ENCODE data around the gene GPR32. TPM values are rescaled to one million over a fixed set of nuclear protein-coding genes. Genes with fewer than 3 reads are reported as not detected.
"Not testable (repeated sequence)": the region's sequence is repeated elsewhere in the genome, so short reads cannot be mapped to it uniquely, and the experiment has no call there.

GPR32 gene
- not detected in 2 replicates for total RNA-seq
- long read RNA-seq: 0 reads

GRCh38 chr19:50770164-50770563 lies at the start of gene GPR32:
Gene GPR32, plus strand, starts transcription at chr19:50770464. Its CDS starts 137 bp downstream, at chr19:50770601.
- H3K36me3 Mint-ChIP-seq (ENCODE audit: insufficient read depth); H3K9me3 Mint-ChIP-seq (ENCODE audit: low read depth); H3K4me3 Mint-ChIP-seq (ENCODE audit: low read depth); H3K27ac Mint-ChIP-seq; DNase-seq (ENCODE audit: low spot score, unreplicated experiment); H3K4me1 Mint-ChIP-seq (ENCODE audit: low read depth): not testable (repeated sequence)
- H3K27me3 Mint-ChIP-seq: peaks cover 32% of the 10 kb centered on the region

DNA sequence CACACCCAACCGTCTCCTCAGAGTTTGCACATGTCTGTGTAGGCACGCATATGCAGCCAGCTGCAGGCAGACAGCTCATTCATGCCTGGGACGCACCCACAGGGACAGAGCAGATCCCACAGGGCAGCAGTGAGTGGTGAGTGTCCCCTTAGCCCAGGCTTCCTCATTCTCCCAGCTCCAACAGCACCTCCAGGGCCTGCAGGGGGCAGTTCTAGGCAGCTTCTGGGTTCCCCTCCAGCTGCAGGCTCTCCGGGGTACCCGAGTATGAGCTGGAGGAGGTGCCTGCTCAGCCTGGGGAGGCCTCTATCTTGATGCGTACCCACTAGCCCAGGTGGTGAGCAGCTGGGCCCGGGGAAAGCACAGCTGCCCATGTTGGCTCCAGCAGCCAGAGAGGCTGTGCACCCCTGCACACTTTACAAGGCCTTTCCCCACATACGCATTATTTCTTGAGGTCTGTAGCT lies 49.3 kb upstream of the GPR32 start:
- peaks cover 55% of the 10 kb centered on the region for H3K27me3 Mint-ChIP-seq
- H3K4me3 Mint-ChIP-seq (ENCODE audit: low read depth): no peak overlapping the region
- no peak overlapping the region for H3K27ac Mint-ChIP-seq
- no peak for DNase-seq (ENCODE audit: low spot score, unreplicated experiment)
- H3K9me3 Mint-ChIP-seq (ENCODE audit: low read depth): no peaks in the 10 kb centered on the region
- H3K36me3 Mint-ChIP-seq (ENCODE audit: insufficient read depth): no peaks in the 10 kb centered on the region
- TF ChIP-seq CTCF (IDR thresholded peaks at IDR 0.05; ENCODE audit: unreplicated experiment): no peak
- peaks cover 6% of the 10 kb centered on the region for H3K4me1 Mint-ChIP-seq (ENCODE audit: low read depth)

DNA sequence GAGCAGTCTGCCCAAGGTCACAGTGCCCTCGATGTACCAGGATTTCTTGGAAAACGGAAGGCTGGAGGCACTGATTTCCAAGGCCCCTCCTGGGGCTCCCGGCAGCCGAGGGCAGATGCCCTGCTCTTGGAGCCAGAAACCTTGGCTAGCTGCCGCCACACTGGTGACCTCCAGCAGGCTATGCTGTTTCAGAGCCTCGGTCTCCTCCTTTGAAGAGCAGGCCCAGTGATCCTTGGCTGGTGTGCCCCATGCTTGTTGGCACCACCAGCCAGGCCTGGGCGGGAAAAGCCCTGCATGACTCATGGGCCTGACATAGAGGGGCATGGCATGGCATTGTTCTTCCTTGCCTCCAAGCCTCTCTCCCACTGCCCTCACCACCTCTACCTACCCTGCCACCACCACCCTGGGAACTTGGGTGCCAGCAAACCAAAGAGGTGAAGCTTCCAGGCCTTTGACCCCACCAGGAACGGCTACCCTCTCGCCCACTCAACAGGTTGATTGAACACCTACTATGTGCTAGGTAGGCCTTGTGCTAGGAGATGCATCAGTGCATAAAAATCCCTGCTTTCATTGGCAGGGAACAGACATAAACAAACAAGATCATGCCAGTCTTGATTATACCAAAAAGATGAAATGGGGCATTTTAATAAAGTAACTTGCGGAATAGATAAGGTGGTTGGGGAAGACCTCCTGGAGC lies 48.7 kb upstream of the GPR32 start:
- DNase-seq (ENCODE audit: low spot score, unreplicated experiment): no peak
- no peak overlapping the region for H3K4me3 Mint-ChIP-seq (ENCODE audit: low read depth)
- no peaks in the 10 kb centered on the region for H3K9me3 Mint-ChIP-seq (ENCODE audit: low read depth)
- no peaks in the 10 kb centered on the region for H3K36me3 Mint-ChIP-seq (ENCODE audit: insufficient read depth)
- H3K4me1 Mint-ChIP-seq (ENCODE audit: low read depth): peaks cover 6% of the 10 kb centered on the region
- no peak for TF ChIP-seq CTCF (IDR thresholded peaks at IDR 0.05; ENCODE audit: unreplicated experiment)
- H3K27me3 Mint-ChIP-seq: peaks cover 49% of the 10 kb centered on the region
- no peak overlapping the region for H3K27ac Mint-ChIP-seq

GRCh38 chr19:50722201-50723013 lies 47.9 kb upstream of the GPR32 start:
- no peaks in the 10 kb centered on the region for H3K9me3 Mint-ChIP-seq (ENCODE audit: low read depth)

DNA sequence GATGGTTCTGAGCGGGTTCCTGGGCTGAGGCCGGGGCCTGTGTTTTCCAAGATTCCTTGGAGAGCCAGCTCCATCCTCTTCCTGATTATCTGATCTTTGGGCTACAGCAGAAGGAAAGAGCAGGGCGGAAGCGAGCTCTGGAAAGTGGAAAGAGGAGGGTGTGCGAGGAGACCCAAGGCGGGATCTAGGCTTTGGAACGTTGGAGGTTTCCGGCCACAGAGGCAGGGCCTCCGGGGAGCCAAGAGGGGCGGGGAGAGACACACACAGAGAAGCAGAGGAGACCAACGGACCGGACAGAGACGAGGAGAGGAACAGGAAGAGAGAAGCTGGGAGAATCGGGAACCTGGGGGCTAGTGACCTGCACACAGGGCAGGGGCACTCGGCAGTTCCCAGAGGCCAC lies 47.2 kb upstream of the GPR32 start, which contains the start of gene CLEC11A:
Gene CLEC11A, plus strand, starts transcription at position 296 of the 400 bp plus-strand sequence. CDS start 162 bp downstream, outside the sequence.
- Mint-ChIP-seq H3K27ac (peak within 1 kb of the TSS; percentile 88), H3K27me3 (peaks cover 39% of the 10 kb centered on the region), H3K4me3 (ENCODE audit: low read depth) (peak within 1 kb of the TSS; percentile 94), H3K9me3 (ENCODE audit: low read depth) (no peaks in the 10 kb centered on the region), H3K4me1 (ENCODE audit: low read depth) (peaks cover 3% of the 10 kb centered on the region), H3K36me3 (ENCODE audit: insufficient read depth) (no peaks in the 10 kb centered on the region)
- no peak for TF ChIP-seq CTCF (IDR thresholded peaks at IDR 0.05; ENCODE audit: unreplicated experiment)
- DNase-seq (ENCODE audit: low spot score, unreplicated experiment): no peak

More at GRCh38 chr19:50722201-50723013, 47.9 kb upstream of the GPR32 start:
- no peak for DNase-seq (ENCODE audit: low spot score, unreplicated experiment)
- Mint-ChIP-seq H3K27ac (no peak overlapping the region), H3K4me3 (ENCODE audit: low read depth) (no peak overlapping the region), H3K36me3 (ENCODE audit: insufficient read depth) (no peaks in the 10 kb centered on the region), H3K4me1 (ENCODE audit: low read depth) (peaks cover 4% of the 10 kb centered on the region), H3K27me3 (peaks cover 44% of the 10 kb centered on the region)
- no peak for TF ChIP-seq CTCF (IDR thresholded peaks at IDR 0.05; ENCODE audit: unreplicated experiment)
